ENCODE results near the gene RGS17. TPM values are rescaled to one million over a fixed set of nuclear protein-coding genes. Genes with fewer than 3 reads are reported as not detected.
A peak's percentile ranks its signal among the peaks of the same experiment; 100 is the strongest.
"Not testable (repeated sequence)": the region's sequence is repeated elsewhere in the genome, so short reads cannot be mapped to it uniquely, and the experiment has no call there.

Gene RGS17
- total RNA-seq, 1 donor from 2014 or later: not detected

GRCh38 chr6:153138930-153139329, 7.8 kb upstream of the RGS17 start:
- intact Hi-C loops (cut with DNase I): no loop called here
- H3K36me3 ChIP-seq: no peaks in the 10 kb centered on the region
- no peak for TF ChIP-seq CTCF (IDR thresholded peaks at IDR 0.05)
- no peaks in the 10 kb centered on the region for H3K4me1 ChIP-seq
- no peaks in the 10 kb centered on the region for H3K9me3 ChIP-seq
- no peaks in the 10 kb centered on the region for H3K27me3 ChIP-seq
- DNase-seq (ENCODE audit: low spot score in 2 of 2): no peak
- H3K27ac ChIP-seq: no peak overlapping the region
- H3K4me3 ChIP-seq: no peak overlapping the region

- Histone ChIP-seq H3K27me3 (no peaks in the 10 kb centered on the region), H3K9me3 (no peaks in the 10 kb centered on the region), H3K27ac (no peak overlapping the region), H3K36me3 (no peaks in the 10 kb centered on the region), H3K4me3 (no peak overlapping the region), H3K4me1 (no peaks in the 10 kb centered on the region)
- no peak for TF ChIP-seq CTCF (IDR thresholded peaks at IDR 0.05)
- intact Hi-C loops (cut with DNase I): no loop called here
- no peak for DNase-seq (ENCODE audit: low spot score in 2 of 2)
These were observed 4.6 kb upstream of the RGS17 start for GRCh38 chr6:153135681-153136080.

GRCh38 chr6:153133667-153134066, 2.6 kb upstream of the RGS17 start:
- not testable (repeated sequence) for DNase-seq (ENCODE audit: low spot score in 2 of 2); H3K9me3 ChIP-seq; H3K27ac ChIP-seq; H3K36me3 ChIP-seq; H3K4me1 ChIP-seq; H3K4me3 ChIP-seq; H3K27me3 ChIP-seq
- intact Hi-C loops (cut with DNase I): loop anchor here (5.0 kb wide), 1 partner anchor 89 kb away; no protein-coding TSS in a partner anchor

- Histone ChIP-seq H3K27me3 (no peaks in the 10 kb centered on the region), H3K4me3 (peak overlapping the region; percentile 61 to 80), H3K27ac (peak overlapping the region; percentile 36 to 83), H3K4me1 (peaks cover 3 to 5% of the 10 kb centered on the region in 2 donors), H3K36me3 (no peaks in the 10 kb centered on the region), H3K9me3 (no peaks in the 10 kb centered on the region)
- no peak for DNase-seq (ENCODE audit: low spot score in 2 of 2)
- TF ChIP-seq CTCF (IDR thresholded peaks at IDR 0.05): no peak
- intact Hi-C loops (cut with DNase I): loop anchor here (2.0 to 5.0 kb wide), 2 partner anchors 22 to 92 kb away; no protein-coding TSS in a partner anchor
These were observed 506 bp downstream of the RGS17 start for GRCh38 chr6:153130515-153131036.

- TF ChIP-seq CTCF (IDR thresholded peaks at IDR 0.05): no peak
- no peaks in the 10 kb centered on the region for H3K36me3 ChIP-seq
- no peak for DNase-seq (ENCODE audit: low spot score in 2 of 2)
These were observed 1.1 kb downstream of the RGS17 start for GRCh38 chr6:153129873-153130514.

GRCh38 chr6:153126218-153126617, 4.9 kb downstream of the RGS17 start:
- Histone ChIP-seq H3K36me3 (no peaks in the 10 kb centered on the region), H3K4me3 (no peak overlapping the region), H3K9me3 (no peaks in the 10 kb centered on the region), H3K27me3 (no peaks in the 10 kb centered on the region), H3K27ac (no peak overlapping the region), H3K4me1 (peaks cover 3 to 5% of the 10 kb centered on the region in 2 donors)
- intact Hi-C loops (cut with DNase I): no loop called here
- no peak for DNase-seq (ENCODE audit: low spot score in 2 of 2)
- TF ChIP-seq CTCF (IDR thresholded peaks at IDR 0.05): no peak

More at GRCh38 chr6:153129873-153130514, 1.1 kb downstream of the RGS17 start:
- Histone ChIP-seq H3K4me1 (peaks cover 3 to 5% of the 10 kb centered on the region in 2 donors), H3K27ac (no peak overlapping the region), H3K4me3 (peak overlapping the region; percentile 61 to 80), H3K9me3 (no peaks in the 10 kb centered on the region), H3K27me3 (no peaks in the 10 kb centered on the region)
- intact Hi-C loops (cut with DNase I): loop anchor here (2.0 to 5.0 kb wide), 2 partner anchors 21 to 92 kb away; no protein-coding TSS in a partner anchor
